Right hindlimb (tissue), 1 donor: ENCODE data around the gene COBLL1.
"Not testable (repeated sequence)": the region's sequence is repeated elsewhere in the genome, so short reads cannot be mapped to it uniquely, and the experiment has no call there.

Source experiments
- DNase-seq: peaks from one replicate; pipeline ENCODE4 v3.0.0-alpha.2; 2018

The COBLL1 gene

DNA sequence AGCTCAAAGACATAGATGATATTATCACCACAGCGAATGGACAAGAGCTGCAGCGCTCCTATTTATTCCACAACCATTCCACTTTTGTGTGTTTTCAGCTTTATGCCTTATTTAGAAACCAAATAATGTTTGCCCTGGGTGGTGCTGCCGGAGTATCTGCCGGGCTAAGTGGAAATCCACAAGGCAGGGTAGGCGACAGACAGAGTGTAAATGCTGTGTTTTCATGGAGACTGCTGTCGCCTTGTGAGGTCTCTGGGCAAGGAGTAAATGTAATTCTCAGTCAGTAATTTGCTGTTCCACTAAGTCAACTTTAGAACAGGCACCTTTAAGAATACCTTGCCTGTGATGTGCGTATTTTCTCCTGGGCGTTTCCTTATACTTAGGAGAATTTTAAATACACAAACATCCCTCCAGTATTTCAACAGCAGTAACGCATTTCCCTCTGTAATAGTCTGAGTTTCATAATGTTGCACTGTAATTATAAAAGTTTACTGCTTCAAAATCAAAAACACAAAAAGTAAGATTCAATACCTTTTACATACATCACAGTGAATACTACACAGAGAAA, 60.9 kb downstream of the COBLL1 start:
- DNase-seq = no peak

- no peak for DNase-seq
Measured at GRCh38 chr2:164779383-164780057, 62.1 kb downstream of the COBLL1 start.

GRCh38 chr2:164778723-164779122, 62.9 kb downstream of the COBLL1 start:
- DNase-seq = no peak

DNA sequence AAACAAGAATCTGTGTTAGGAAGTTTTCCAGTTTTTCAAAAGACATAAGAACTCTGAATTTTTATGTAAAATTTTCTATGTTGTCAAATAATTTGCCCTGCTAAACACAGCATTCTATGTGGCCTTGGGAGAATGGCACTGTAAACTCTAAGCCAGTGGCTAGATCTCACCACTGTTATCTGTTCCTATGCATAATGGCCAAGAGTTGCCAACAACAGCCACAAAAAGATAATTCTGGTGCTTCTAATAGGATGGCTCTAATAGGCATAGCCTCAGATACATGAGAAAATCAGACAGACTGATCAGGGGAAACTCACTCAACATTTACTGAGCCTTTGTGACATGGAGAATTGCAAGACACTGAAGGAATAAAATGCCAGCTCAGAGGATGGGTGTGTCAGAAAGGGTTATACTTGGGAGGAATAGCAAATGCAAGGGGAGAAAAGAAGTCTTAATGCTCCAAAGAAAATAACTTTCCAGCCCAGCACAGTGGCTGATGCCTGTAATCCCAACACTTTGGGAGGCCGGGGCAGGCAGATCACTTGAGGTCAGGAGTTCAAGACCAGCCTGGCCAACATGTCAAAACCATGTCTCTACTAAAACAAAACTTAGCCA, 63.7 kb downstream of the COBLL1 start:
- no peak for DNase-seq

- no peak for DNase-seq
Measured at GRCh38 chr2:164773635-164774034, 68.0 kb downstream of the COBLL1 start.

DNA sequence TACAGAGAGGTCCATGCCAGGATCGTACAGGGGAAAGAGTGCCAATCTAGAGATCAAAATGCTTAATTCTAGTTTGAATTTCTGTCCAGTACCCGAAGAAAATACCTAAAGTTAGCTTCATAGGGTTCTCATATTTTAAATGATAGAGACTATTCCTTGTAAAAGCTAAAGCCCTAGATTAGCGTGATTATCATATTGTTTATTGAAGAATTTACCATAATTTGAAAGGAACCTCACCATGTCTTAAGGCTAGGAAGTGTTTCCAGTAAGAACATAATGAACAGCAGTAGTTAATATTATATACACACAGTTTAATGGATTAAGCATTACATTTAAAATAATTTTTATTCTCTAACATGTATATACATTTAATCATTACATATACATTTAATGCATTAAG, 68.5 kb downstream of the COBLL1 start:
- DNase-seq = no peak

GRCh38 chr2:164771897-164772296, 69.7 kb downstream of the COBLL1 start:
- no peak for DNase-seq

DNA sequence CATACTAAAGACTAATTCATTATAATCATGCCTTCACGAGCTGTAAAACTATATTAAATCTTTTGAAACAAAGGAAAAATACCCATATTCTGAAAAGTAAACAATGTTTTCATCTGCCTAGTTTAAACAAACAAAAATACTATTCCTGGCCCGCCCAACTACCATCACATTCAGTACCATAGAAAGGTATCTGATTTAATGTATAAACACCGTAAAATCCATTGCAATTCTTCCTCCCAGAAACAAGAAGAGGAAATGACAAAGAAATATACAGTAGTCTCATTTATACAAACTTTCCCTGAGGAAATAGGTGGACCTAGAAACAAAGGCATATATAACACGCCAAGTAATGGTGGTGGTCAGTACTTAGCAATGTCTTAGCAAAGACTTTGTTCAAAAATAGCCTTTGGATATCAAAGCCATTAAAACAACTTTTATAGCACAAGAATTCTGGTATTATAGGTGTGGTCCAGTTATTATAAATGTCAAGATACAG, 71.2 kb downstream of the COBLL1 start:
- no peak for DNase-seq

DNA sequence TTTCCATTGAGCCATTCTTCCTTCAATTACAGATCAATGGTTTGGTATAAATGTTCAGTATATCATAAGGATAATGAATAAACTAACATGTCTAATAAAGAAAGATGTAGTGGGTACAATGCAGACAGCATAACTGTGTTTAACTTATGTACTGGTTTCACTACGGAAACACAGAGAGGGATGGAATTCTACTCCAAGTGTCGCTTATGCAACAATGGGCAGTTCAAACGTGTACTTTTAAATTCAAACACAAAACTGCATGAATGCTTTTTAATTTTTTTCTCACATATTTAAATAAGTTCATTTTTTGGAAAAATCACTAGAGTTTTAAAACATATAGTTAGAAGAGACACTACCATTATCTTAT, 74.7 kb downstream of the COBLL1 start:
- no peak for DNase-seq

DNA sequence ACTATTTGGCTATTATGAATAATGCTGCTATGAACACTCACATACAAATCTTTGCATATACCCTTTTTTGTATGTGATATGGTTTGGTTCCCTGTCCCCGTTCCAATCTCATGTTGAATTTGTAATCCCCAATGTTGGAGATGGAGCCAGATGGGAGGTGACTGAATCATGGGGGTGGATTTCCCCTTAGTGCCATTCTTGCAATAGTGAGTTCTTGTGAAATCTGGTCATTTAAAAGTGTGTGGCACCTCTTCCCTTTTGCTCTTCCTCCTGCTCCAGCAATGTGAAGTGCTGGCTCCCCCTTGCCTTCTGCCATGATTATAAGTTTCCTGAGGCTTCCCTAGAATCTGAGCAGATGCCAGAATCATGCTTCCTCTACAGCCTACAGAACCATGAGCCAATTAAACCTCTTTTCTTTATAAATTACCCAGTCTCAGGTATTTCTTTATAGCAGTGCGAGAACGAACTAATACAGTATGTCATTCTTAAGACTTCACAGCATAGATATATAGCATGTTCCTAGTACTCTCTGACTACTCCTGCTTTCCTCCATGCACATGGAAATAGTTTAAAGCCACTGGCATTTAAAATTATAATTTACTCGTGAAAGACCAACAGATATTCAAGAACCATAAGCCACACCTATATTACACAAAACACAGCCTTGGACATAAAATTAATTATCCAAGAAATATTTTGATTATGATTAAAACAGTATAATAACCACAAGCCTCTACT, 75.2 kb downstream of the COBLL1 start:
- DNase-seq = no peak

DNA sequence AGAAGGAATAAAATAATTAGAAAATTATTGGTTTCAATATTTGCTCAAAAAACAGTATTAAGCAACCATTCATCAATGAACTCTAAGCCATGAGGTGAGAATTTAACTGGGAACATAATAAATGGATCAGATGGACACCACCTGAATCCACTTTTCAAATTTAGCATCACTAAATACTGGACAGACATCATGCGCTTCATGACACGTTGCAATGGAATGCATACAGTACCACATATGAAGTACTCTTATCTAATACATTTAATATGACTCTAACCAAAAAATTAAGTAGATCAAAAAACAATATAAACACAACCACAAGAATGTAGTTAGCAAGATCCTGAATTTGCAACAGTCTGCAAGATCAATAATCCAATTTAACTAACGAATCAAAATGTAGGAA, 76.6 kb downstream of the COBLL1 start:
- no peak for DNase-seq

GRCh38 chr2:164764474-164764873, 77.1 kb downstream of the COBLL1 start:
- DNase-seq = no peak

DNA sequence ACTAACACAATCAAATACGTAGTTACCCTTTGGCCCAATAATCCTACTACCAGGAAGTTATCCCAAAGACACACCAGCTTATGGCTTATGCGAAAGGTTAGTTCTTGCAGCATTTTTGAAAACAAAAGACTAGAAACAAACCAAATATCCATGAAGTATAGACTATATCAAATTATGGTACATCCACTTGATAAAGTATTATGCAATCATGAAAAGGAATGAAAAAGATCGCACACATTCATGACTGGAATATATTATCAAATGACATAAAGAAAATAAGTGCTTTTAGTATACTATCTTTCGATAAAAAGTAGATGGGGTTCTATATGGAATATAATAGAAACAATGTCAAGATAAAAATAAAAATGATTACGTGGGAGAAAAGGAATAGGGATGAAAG, 78.2 kb downstream of the COBLL1 start:
- DNase-seq = no peak

GRCh38 chr2:164761737-164762460, 79.7 kb downstream of the COBLL1 start:
- DNase-seq = no peak

DNA sequence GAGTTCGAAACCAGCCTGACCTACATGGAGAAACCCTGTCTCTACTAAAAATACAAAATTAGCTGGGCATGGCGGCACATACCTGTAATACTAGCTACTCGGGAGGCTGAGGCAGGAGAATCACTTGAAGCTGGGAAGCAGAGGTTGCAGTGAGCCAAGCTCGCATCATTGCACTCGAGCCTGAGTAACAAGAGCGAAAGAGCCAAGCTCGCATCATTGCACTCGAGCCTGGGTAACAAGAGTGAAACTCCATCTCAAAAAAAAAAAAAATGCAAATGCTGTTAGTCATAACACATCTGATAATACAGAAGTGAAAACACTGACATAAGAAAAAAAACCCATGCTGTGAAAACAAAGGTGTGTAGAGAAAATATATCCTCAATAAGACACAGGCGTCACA, 80.4 kb downstream of the COBLL1 start:
- not testable (repeated sequence) for DNase-seq

DNA sequence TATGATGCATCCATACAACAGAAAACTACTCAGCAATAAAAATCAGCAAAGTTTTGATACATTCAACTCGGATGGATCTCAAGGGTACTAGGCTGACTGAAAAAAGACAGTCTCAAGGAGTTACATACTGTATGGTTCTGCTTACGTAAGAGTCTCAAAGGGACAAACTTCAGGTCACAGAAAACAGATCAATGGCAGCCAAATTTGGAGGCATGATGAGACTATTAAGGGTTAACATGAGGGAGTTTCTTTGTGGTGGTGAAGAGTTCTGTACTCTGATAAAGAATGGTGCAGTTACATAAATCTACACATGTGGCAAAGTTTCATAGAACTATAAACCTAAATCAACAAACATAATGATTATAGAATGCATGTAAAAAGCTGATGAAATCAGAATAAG, 81.4 kb downstream of the COBLL1 start:
- DNase-seq = no peak

DNA sequence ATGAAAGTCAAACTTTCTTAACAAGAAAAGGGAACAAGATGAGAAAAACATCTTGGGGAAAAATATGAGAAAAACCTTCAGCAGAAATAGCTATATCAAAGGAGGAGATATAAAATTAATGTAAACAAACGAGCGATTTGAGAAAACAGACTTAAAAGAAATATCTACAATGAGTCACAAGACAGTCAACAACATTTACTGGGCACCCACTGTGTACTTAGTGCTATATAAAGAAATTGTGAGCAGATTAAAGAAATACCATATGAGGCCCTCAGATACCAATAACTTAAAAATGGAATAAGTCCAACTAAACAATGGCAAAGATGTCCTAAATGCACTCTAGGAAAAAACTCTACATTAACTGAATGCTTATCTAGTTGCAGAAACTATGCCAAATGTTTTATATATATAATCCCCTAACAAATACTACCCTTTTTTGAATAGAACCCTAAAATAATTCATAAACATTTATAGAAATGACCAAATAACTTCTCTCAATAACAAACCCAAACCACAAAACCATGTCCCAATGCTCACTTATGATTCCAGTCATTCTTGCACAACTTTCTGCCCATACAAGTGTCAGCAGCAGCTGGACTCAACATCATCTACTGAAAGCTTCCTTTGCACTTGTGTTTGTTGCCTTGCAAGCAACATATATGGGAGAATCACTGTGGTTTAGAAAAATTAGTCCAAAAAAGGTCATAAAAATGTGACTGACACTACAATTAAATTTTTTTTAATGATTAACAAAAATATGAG, 83.5 kb downstream of the COBLL1 start:
- no peak for DNase-seq

GRCh38 chr2:164756773-164757172, 84.8 kb downstream of the COBLL1 start:
- no peak for DNase-seq

- no peak for DNase-seq
Measured at GRCh38 chr2:164755952-164756351, 85.7 kb downstream of the COBLL1 start.

DNA sequence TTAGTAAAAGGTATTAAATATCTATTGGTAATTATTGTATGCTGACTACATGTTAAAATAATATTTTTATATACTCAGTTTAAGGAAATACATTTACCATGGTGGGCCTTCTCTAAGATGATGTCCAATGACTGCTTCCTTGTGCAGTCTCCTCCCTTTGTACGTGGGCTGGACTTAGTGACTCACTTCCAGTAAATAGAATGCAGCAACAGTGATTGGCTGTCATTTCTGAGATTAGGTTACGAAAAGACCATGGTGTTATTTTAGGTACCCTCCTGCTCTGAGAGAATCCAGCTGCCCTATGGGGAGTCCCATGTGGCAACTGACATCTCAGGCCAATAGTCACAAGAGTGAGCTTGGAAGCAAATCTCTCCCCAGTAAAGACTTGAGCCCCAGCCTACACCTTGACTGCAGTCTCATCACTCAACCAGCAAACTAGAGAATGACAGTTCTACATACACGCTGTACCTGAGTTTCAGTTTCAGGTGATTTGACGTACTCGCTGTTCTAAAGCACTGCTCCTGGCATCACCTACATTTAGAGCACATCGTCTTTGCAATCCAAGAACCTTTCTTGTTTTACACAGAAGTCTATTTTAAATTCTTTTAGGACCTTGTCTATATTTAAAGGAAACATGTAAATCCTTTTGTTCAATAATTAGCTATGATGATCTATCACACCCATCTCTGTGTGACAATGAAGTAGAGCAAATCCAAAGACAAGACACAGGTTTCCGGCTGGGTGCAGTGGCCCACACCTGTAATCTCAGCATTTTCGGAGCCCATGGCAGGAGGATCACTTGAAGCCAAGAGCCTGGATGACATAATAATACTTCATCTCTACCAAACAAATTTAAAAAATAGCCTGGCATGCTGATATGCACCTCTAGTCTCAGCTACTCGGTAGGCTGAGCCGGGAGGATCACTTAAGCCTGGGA, 87.2 kb downstream of the COBLL1 start:
- no peak for DNase-seq

DNA sequence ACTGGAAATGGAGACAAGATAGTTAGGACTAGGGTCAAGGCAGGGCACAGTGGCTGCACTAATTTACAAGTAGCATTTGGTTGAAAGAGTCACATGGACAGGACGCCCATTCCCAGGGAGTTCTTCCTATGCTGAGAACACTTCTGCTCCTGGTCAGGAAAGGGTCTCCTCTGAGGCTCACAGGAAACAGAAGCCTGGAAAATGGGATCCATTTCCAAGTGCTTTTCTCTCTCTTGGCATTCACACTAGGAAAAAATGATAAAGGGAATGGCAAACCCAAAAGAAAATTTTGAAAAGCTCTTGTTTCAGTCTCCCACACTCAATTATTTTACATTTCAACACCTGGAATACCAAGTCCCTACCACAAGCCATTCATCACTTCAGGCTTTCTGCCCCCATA, 88.7 kb downstream of the COBLL1 start:
- no peak for DNase-seq
